Gastrocnemius medialis (tissue), 4 donors: ENCODE data around the gene TMEM217. TPM values are rescaled to one million over a fixed set of nuclear protein-coding genes. Genes with fewer than 3 reads are reported as not detected.
"Not testable (repeated sequence)": the region's sequence is repeated elsewhere in the genome, so short reads cannot be mapped to it uniquely, and the experiment has no call there.

Experiments used
- ATAC-seq, 2 donors: fragments of 150-250 bp; one replicate each; pipeline ENCODE4 v1.9.1; 2016
- DNase-seq, 2 donors: peaks; one replicate each; pipeline ENCODE4 v3.0.0-alpha.2; 2019
- H3K27ac ChIP-seq, 4 donors: fragments of 200-600 bp; sonication (generic); 1 replicate in 1 of 4; 2 replicates in 3 of 4; pipeline ENCODE4 v1.5.1; 2016 to 2018; ENCODE audit warnings: mild to moderate bottlenecking in 2 of 4, moderate library complexity in 1 of 4
- H3K27me3 ChIP-seq, 3 donors: fragments of 200-600 bp; sonication (generic) in 2 of 3; 1 replicate in 1 of 3; 2 replicates in 2 of 3; pipeline versions ENCODE4 v1.5.1 to v1.6.0; 2016 to 2019; ENCODE audit warnings: mild to moderate bottlenecking in 1 of 3, moderate library complexity in 1 of 3
- H3K36me3 ChIP-seq, 2 donors: fragments of 200-600 bp; sonication (generic) in 1 of 2; one replicate each; pipeline ENCODE4 v1.5.1; 2017 to 2018
- H3K4me1 ChIP-seq, 2 donors: fragments of 200-600 bp; sonication (generic) in 1 of 2; one replicate each; pipeline ENCODE4 v1.5.1; 2016 to 2017; ENCODE audit warnings: mild to moderate bottlenecking in 2 of 2
- H3K4me3 ChIP-seq, 4 donors: fragments of 200-600 bp; sonication (generic) in 3 of 4; 1 replicate in 1 of 4; 2 replicates in 3 of 4; pipeline ENCODE4 v1.5.1; 2016 to 2019; ENCODE audit warnings: mild to moderate bottlenecking in 2 of 4
- H3K9me3 ChIP-seq, 3 donors: fragments of 200-600 bp; sonication (generic) in 2 of 3; 1 replicate in 1 of 3; 2 replicates in 2 of 3; pipeline ENCODE4 v1.5.1; 2016 to 2019
- POLR2A ChIP-seq, 2 donors: fragments of 450-650 bp; IDR thresholded peaks; one replicate each; pipeline ENCODE4 v1.6.1; 2017; ENCODE audit warnings: antibody characterized with exemption in 2 of 2, mild to moderate bottlenecking in 2 of 2, moderate library complexity in 2 of 2
- in situ Hi-C, 4 donors: fragments of 200-750 bp; cut with MboI; loops; one replicate each; pipeline versions ENCODE4 v1.15.0 to v1.8.0; 2017; ENCODE audit warnings: low sequenced_read_pairs in 4 of 4
- intact Hi-C: fragments of 100-400 bp; cut with DNase I; formaldehyde crosslinking; loops from one replicate; pipeline ENCODE4 v1.15.1; 2023; ENCODE audit warnings: low total_unique reads
- total RNA-seq, 4 donors: library from RNA; depleted of rRNA; stranded (reverse); fragments of >200 nt; gene quantifications; one replicate each; pipeline versions ENCODE4 v1.1.0 to v1.2.3, GENCODE V29; 2016
- TF ChIP-seq, protein P1 (sequence below), 5 experiments: fragments of 450-650 bp in 3 of 5; fragments of 200-600 bp in 2 of 5; sonication (generic) in 2 of 5; IDR thresholded peaks in 4 of 5; conservative IDR thresholded peaks in 1 of 5; 1 replicate in 4 of 5; 2 replicates in 1 of 5; pipeline ENCODE4 v1.5.1; 2016 to 2019; ENCODE audit warnings: antibody characterized with exemption in 5 of 5, mild to moderate bottlenecking in 3 of 5, moderate library complexity in 3 of 5

Gene TMEM217
- total RNA-seq, 4 donors from 2014 or later, result 0.22 TPM; not detected in 3

DNA sequence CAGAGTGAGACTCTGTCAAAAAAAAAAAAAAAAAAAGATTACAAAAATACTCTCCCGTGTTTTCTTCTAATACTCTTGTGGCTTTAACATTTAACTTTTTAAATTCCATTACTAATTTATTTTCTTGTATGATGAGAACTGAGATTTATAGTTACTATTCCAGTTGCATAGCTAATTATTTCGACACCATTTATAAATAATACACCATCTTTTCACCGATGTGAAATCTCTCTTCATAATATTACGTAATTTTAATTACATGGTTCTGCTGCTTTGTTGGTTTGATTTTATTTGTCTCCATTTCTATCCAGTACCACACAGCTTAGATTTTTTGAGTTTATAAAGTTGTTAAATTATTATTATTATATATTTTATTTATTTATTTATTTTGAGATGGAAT is 42.0 kb upstream of the TMEM217 start:
- no peaks in the 10 kb centered on the region for H3K27me3 ChIP-seq
- intact Hi-C loops, result no loop called here
- no peak overlapping the region for H3K4me3 ChIP-seq
- no peaks in the 10 kb centered on the region for H3K4me1 ChIP-seq
- no peak for DNase-seq
- ATAC-seq, result no peak
- H3K36me3 ChIP-seq, result peaks cover 4 to 38% of the 10 kb centered on the region in 2 donors
- H3K27ac ChIP-seq, result no peak overlapping the region
- in situ Hi-C loops, result no loop called here
- TF ChIP-seq, protein P1, sequence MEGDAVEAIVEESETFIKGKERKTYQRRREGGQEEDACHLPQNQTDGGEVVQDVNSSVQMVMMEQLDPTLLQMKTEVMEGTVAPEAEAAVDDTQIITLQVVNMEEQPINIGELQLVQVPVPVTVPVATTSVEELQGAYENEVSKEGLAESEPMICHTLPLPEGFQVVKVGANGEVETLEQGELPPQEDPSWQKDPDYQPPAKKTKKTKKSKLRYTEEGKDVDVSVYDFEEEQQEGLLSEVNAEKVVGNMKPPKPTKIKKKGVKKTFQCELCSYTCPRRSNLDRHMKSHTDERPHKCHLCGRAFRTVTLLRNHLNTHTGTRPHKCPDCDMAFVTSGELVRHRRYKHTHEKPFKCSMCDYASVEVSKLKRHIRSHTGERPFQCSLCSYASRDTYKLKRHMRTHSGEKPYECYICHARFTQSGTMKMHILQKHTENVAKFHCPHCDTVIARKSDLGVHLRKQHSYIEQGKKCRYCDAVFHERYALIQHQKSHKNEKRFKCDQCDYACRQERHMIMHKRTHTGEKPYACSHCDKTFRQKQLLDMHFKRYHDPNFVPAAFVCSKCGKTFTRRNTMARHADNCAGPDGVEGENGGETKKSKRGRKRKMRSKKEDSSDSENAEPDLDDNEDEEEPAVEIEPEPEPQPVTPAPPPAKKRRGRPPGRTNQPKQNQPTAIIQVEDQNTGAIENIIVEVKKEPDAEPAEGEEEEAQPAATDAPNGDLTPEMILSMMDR (IDR thresholded peaks at IDR 0.05 in 4 of 5, conservative IDR thresholded peaks at IDR 0.05 in 1 of 5), result no peak
- TF ChIP-seq POLR2A (IDR thresholded peaks at IDR 0.05), result no peak
- no peaks in the 10 kb centered on the region for H3K9me3 ChIP-seq

DNA sequence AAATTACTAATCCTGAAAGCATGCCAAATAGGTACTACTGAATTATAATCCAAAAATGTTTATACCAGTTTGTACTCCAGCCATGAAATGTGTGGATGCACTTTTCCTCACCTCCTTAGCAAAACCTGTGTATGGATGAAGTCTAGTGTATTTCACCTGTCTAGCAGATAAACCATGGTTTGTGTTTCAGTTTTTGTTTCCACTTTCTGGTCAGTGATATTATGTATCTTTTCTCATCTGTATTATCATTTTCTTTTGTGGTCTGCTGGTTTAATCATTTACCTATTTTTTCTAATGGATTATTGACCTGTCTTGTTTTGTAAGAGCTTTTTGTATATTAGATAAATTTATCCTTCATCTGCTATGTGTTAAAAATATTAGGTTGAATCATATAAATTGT is 41.0 kb upstream of the TMEM217 start:
- in situ Hi-C loops (no loop called here), intact Hi-C loops (no loop called here)
- H3K36me3 ChIP-seq, result peaks cover 4 to 34% of the 10 kb centered on the region in 2 donors
- no peaks in the 10 kb centered on the region for H3K4me1 ChIP-seq
- no peak overlapping the region for H3K27ac ChIP-seq
- ATAC-seq, result no peak
- no peak overlapping the region for H3K4me3 ChIP-seq
- H3K9me3 ChIP-seq, result no peaks in the 10 kb centered on the region
- TF ChIP-seq, protein P1 (IDR thresholded peaks at IDR 0.05 in 4 of 5, conservative IDR thresholded peaks at IDR 0.05 in 1 of 5), result no peak
- DNase-seq, result no peak
- no peaks in the 10 kb centered on the region for H3K27me3 ChIP-seq

DNA sequence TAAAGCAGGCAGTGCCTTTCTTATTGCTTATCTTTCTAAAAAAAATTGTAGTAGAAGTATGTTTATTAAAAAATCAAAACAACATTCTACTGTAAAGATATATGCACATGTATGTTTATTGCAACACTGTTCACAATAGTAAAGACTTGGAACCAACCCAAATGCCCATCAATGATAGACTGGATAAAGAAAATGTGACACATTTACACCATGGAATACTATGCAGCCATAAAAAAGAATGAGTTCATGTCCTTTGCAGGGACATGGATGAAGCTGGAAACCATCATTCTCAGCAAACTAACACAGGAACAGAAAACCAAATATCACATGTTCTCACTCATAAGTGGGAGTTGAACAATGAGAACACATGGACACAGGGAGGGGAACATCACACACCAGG is 39.7 kb upstream of the TMEM217 start:
- DNase-seq, ATAC-seq, in situ Hi-C loops, intact Hi-C loops, H3K27ac ChIP-seq, H3K4me1 ChIP-seq, H3K27me3 ChIP-seq, H3K4me3 ChIP-seq, H3K9me3 ChIP-seq: not testable (repeated sequence)
- peaks cover 2 to 26% of the 10 kb centered on the region in 2 donors for H3K36me3 ChIP-seq

DNA sequence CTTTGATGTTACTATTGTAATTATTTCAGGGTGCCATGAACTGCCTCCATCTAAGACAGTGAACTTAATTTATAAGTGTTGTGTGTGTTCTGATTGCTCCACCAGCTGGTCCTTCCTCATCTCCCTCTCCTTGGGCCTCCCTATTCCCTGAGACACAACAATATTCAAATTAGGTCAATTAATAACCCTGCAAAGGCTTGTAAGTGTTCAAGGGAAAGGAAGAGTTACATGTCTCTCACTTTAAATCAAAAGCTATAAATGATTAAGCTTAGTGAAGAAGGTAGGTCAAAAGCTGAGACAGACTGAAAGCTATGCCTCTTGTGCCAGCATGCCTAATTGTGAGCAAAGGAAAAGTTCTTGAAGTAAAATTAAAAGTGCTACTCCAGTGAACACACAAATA is 35.5 kb upstream of the TMEM217 start:
- Histone ChIP-seq H3K36me3 (peaks cover 0 to 49% of the 10 kb centered on the region in 2 donors), H3K27ac (no peak overlapping the region), H3K4me3 (no peak overlapping the region), H3K27me3 (no peaks in the 10 kb centered on the region), H3K9me3 (no peaks in the 10 kb centered on the region), H3K4me1 (no peaks in the 10 kb centered on the region)
- DNase-seq (no peak), ATAC-seq (no peak)
- intact Hi-C loops, result no loop called here
- no peak for TF ChIP-seq POLR2A (IDR thresholded peaks at IDR 0.05)
- TF ChIP-seq, protein P1 (IDR thresholded peaks at IDR 0.05 in 4 of 5, conservative IDR thresholded peaks at IDR 0.05 in 1 of 5), result no peak
- in situ Hi-C loops, result no loop called here

DNA sequence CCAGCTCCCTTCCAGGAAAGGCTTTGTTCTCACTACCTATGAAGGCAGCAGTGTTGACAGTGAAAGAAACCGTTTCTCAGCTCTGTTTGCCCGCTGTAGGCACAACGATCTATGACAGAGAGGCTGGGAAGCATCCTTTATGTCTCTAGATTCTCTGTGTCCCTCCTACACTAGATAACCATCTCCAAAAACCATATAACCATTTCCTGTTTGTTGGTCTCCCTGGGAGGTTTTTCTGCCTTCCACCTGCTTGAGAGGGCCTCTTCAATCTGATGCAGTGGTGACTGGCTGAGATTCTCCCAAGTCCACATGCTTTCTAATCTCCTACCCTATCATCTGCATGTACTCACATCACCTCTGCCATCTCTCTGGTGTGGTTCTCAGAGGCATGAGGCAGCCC is 32.0 kb upstream of the TMEM217 start:
- peaks cover under 1 to 1% of the 10 kb centered on the region in 2 donors for H3K4me1 ChIP-seq
- DNase-seq (no peak), ATAC-seq (no peak)
- H3K4me3 ChIP-seq, result no peak overlapping the region
- peaks cover 0 to 52% of the 10 kb centered on the region in 2 donors for H3K36me3 ChIP-seq
- in situ Hi-C loops (no loop called here), intact Hi-C loops (loop anchor here (10.0 kb wide), 1 partner anchor 505 kb away; no protein-coding TSS in a partner anchor)
- no peaks in the 10 kb centered on the region for H3K27me3 ChIP-seq
- no peak overlapping the region for H3K27ac ChIP-seq
- H3K9me3 ChIP-seq, result no peaks in the 10 kb centered on the region
- no peak for TF ChIP-seq POLR2A (IDR thresholded peaks at IDR 0.05)
- TF ChIP-seq, protein P1 (IDR thresholded peaks at IDR 0.05 in 4 of 5, conservative IDR thresholded peaks at IDR 0.05 in 1 of 5), result no peak
